ENCODE measurements around the gene OR56A3. TPM values are rescaled to one million over a fixed set of nuclear protein-coding genes. Genes with fewer than 3 reads are reported as not detected.

OR56A3 gene
- not detected for polyA plus RNA-seq (2013, experiment 1 of 2)
- polyA plus RNA-seq (2013, experiment 2 of 2) = not detected

DNA sequence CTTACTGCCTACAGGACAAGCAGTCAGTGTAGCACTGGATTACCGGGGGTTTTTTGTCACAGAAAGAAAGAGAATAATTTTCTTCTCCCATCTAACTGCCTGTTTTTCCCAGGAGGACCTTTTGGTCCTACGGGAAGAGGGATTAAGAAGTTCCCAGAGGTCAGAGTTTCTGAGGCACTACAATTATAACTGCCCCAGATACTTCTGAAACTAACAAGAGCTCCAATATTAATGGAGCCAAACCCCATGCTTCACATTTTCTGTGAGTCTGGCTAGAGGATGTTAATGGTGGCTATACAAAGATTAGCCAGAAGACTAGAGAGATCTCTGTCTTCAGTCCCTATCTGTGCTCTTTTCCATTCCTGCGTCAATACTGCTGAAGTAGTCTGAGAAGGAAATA, at the start of gene OR56A3:
Gene OR56A3, plus strand, starts transcription at position 301 of the 400 bp plus-strand sequence. CDS start 5,096 bp downstream, outside the sequence.
- Histone ChIP-seq H3K4me3 (ENCODE audit: low read length) (no peak within 1 kb of the TSS), H3K36me3 (ENCODE audit: insufficient read depth, low read length) (no peaks in the 10 kb centered on the region), H3K9me3 (ENCODE audit: insufficient read depth, low read depth, low read length) (no peaks in the 10 kb centered on the region), H3K9ac (ENCODE audit: low read depth, low read length) (no peak within 1 kb of the TSS), H3K27ac (ENCODE audit: low read depth, low read length) (no peak within 1 kb of the TSS), H3K4me1 (ENCODE audit: insufficient read depth, low read length) (no peaks in the 10 kb centered on the region), H3K27me3 (ENCODE audit: insufficient read depth, low read length) (no peaks in the 10 kb centered on the region)
- 100% methylated on average over 3 of the region's 3 CpGs for WGBS

GRCh38 chr11:5892908-5893307, 49.1 kb upstream of the OR56A3 start, which contains the start of gene OR52E5:
Gene OR52E5, plus strand, starts transcription at chr11:5893208. Its CDS starts 7,569 bp downstream, at chr11:5900777.
- no peaks in the 10 kb centered on the region for H3K27me3 ChIP-seq (ENCODE audit: insufficient read depth, low read length)
- 83% methylated on average over 3 of the region's 3 CpGs for WGBS

DNA sequence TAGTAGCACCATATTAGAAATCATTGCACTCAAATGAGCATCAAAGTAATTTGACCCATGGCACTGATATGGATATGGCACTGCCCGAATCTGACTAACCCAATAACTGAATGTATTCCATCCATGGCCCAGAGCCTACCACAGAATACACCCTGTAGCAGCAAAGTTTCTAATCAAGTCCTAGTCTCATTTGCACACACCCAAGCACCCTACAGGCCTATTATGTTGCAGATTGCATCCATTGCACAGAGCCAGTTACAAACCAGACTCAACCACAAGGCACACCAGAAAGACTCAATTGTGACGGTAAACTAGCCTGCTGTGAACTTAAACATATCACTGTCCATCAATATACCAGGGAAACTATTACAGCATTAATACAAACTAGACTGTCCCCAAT, 42.5 kb upstream of the OR56A3 start:
- H3K36me3 ChIP-seq (ENCODE audit: insufficient read depth, low read length) = no peaks in the 10 kb centered on the region
- H3K27me3 ChIP-seq (ENCODE audit: insufficient read depth, low read length) = no peaks in the 10 kb centered on the region
- no peaks in the 10 kb centered on the region for H3K9me3 ChIP-seq (ENCODE audit: insufficient read depth, low read depth, low read length)
- 86% methylated on average over 2 of the region's 2 CpGs for WGBS
- H3K4me3 ChIP-seq (ENCODE audit: low read length) = no peak overlapping the region
- H3K9ac ChIP-seq (ENCODE audit: low read depth, low read length) = no peak overlapping the region
- H3K4me1 ChIP-seq (ENCODE audit: insufficient read depth, low read length) = no peaks in the 10 kb centered on the region; the same call in 1 of the 2 replicates
- no peak overlapping the region for H3K27ac ChIP-seq (ENCODE audit: low read depth, low read length)

More at GRCh38 chr11:5892908-5893307, 49.1 kb upstream of the OR56A3 start, which contains the start of gene OR52E5:
- no peaks in the 10 kb centered on the region for H3K36me3 ChIP-seq (ENCODE audit: insufficient read depth, low read length)
- no peaks in the 10 kb centered on the region for H3K9me3 ChIP-seq (ENCODE audit: insufficient read depth, low read depth, low read length)
- H3K9ac ChIP-seq (ENCODE audit: low read depth, low read length) = no peak within 1 kb of the TSS
- no peak within 1 kb of the TSS for H3K4me3 ChIP-seq (ENCODE audit: low read length)
- no peak within 1 kb of the TSS for H3K27ac ChIP-seq (ENCODE audit: low read depth, low read length)
- H3K4me1 ChIP-seq (ENCODE audit: insufficient read depth, low read length) = no peaks in the 10 kb centered on the region

DNA sequence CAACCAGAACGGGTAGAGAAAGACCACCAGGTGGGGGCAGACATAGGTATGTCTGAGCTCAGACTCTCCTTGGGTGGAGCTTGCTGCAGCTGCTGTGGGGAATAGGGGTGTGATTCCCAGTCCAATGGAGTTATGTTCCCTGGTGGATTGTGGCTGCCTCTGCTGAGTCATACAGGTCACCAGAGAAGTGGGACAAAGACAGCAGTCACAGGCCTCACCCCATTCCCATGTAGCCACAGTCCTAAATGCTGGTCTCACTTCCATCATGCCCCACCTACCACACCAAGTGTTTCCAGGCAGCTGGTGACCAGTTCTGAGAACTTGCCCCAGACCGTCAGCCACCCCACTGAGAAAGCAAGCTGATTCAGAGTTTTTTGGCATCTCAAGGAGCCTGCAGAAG, 31.5 kb upstream of the OR56A3 start:
- Histone ChIP-seq H3K9ac (ENCODE audit: low read depth, low read length) (no peak overlapping the region), H3K4me3 (ENCODE audit: low read length) (no peak overlapping the region), H3K9me3 (ENCODE audit: insufficient read depth, low read depth, low read length) (peaks cover 8% of the 10 kb centered on the region; the same call in 1 of the 2 replicates), H3K27me3 (ENCODE audit: insufficient read depth, low read length) (no peaks in the 10 kb centered on the region), H3K4me1 (ENCODE audit: insufficient read depth, low read length) (no peaks in the 10 kb centered on the region), H3K36me3 (ENCODE audit: insufficient read depth, low read length) (no peaks in the 10 kb centered on the region), H3K27ac (ENCODE audit: low read depth, low read length) (no peak overlapping the region)
- WGBS = 74% methylated on average over 2 of the region's 2 CpGs

GRCh38 chr11:5922749-5923426, 19.2 kb upstream of the OR56A3 start:
- H3K27me3 ChIP-seq (ENCODE audit: insufficient read depth, low read length) = no peaks in the 10 kb centered on the region
- no peak overlapping the region for H3K27ac ChIP-seq (ENCODE audit: low read depth, low read length)
- H3K9me3 ChIP-seq (ENCODE audit: insufficient read depth, low read depth, low read length) = 0 out of 2 replicates have a peak, but pooled peaks cover 4% of the 10 kb centered on the region
- no peak overlapping the region for H3K4me3 ChIP-seq (ENCODE audit: low read length)
- H3K36me3 ChIP-seq (ENCODE audit: insufficient read depth, low read length) = no peaks in the 10 kb centered on the region
- H3K4me1 ChIP-seq (ENCODE audit: insufficient read depth, low read length) = no peaks in the 10 kb centered on the region
- 90% methylated on average over 2 of the region's 2 CpGs for WGBS
- H3K9ac ChIP-seq (ENCODE audit: low read depth, low read length) = no peak overlapping the region

GRCh38 chr11:5923427-5923776, 18.6 kb upstream of the OR56A3 start:
- Histone ChIP-seq H3K4me1 (ENCODE audit: insufficient read depth, low read length) (no peaks in the 10 kb centered on the region), H3K27ac (ENCODE audit: low read depth, low read length) (no peak overlapping the region), H3K4me3 (ENCODE audit: low read length) (no peak overlapping the region), H3K9me3 (ENCODE audit: insufficient read depth, low read depth, low read length) (0 out of 2 replicates have a peak, but pooled peaks cover 4% of the 10 kb centered on the region), H3K9ac (ENCODE audit: low read depth, low read length) (no peak overlapping the region), H3K27me3 (ENCODE audit: insufficient read depth, low read length) (no peaks in the 10 kb centered on the region), H3K36me3 (ENCODE audit: insufficient read depth, low read length) (no peaks in the 10 kb centered on the region)

DNA sequence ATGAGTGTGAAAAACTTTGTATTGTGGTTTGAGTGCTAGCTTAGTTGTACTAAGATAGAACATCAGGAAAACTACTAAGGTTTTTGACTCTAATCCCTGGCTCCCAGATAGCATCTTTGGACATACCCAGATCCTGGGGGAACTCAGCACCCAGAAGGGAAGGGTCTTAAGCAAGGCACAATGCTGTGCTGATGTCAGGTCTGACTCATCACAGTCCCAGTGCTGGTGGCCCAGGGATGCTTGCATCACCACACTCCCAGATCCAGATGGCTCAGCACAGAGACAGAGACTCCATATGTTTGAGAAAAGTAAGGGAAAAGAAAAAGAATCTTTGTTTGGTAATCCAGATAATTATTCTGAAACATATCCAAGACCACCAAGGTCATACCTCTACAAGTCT, 18.3 kb upstream of the OR56A3 start:
- Histone ChIP-seq H3K4me3 (ENCODE audit: low read length) (no peak overlapping the region), H3K27me3 (ENCODE audit: insufficient read depth, low read length) (no peaks in the 10 kb centered on the region), H3K9ac (ENCODE audit: low read depth, low read length) (no peak overlapping the region), H3K9me3 (ENCODE audit: insufficient read depth, low read depth, low read length) (0 out of 2 replicates have a peak, but pooled peaks cover 4% of the 10 kb centered on the region), H3K27ac (ENCODE audit: low read depth, low read length) (no peak overlapping the region), H3K4me1 (ENCODE audit: insufficient read depth, low read length) (no peaks in the 10 kb centered on the region), H3K36me3 (ENCODE audit: insufficient read depth, low read length) (no peaks in the 10 kb centered on the region)

DNA sequence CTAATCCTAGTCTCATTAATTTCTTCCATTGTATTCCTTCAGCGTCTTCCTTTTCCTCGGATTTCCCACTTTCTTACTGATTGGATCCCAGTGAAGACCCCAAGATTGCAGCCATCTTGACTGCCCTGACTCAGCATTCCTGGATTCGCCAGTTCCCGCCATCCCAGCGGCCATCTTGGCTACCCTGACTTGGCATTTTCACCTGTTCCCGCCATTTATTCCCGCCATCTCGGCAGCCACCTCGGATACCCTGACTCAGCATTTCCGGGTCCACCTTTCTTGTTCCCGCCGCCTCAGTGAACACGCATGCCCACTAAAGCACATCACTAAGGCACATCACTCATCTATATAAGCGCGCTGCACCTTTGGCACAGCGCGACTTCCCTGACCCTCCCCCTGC, 13.8 kb upstream of the OR56A3 start:
- WGBS = 96% methylated on average over 17 of the region's 17 CpGs
- Histone ChIP-seq H3K36me3 (ENCODE audit: insufficient read depth, low read length) (no peaks in the 10 kb centered on the region), H3K4me3 (ENCODE audit: low read length) (no peak overlapping the region), H3K27ac (ENCODE audit: low read depth, low read length) (no peak overlapping the region), H3K4me1 (ENCODE audit: insufficient read depth, low read length) (no peaks in the 10 kb centered on the region), H3K27me3 (ENCODE audit: insufficient read depth, low read length) (no peaks in the 10 kb centered on the region), H3K9me3 (ENCODE audit: insufficient read depth, low read depth, low read length) (peaks cover 4% of the 10 kb centered on the region; the same call in 1 of the 2 replicates), H3K9ac (ENCODE audit: low read depth, low read length) (no peak overlapping the region)

DNA sequence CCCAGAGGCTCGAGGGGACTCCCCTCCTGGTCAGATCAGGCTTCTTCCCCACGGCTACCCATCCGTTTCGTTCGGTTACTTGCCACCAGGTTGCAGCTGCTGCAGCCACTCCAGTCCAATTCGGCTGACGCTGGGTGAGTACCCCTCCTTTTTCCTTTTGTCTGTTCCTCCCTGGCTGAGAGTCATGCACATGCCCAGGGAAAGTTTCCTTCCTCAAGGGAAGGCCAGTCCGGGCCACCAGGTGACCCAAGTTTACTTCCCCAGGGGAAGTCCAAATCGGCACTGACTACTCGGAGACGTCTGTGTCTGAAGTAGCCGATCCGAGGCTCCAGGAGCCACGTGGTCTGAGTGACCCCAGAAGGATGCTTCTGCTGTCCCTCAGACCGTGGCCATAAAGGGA, 13.2 kb upstream of the OR56A3 start:
- 91% methylated on average over 15 of the region's 15 CpGs for WGBS

DNA sequence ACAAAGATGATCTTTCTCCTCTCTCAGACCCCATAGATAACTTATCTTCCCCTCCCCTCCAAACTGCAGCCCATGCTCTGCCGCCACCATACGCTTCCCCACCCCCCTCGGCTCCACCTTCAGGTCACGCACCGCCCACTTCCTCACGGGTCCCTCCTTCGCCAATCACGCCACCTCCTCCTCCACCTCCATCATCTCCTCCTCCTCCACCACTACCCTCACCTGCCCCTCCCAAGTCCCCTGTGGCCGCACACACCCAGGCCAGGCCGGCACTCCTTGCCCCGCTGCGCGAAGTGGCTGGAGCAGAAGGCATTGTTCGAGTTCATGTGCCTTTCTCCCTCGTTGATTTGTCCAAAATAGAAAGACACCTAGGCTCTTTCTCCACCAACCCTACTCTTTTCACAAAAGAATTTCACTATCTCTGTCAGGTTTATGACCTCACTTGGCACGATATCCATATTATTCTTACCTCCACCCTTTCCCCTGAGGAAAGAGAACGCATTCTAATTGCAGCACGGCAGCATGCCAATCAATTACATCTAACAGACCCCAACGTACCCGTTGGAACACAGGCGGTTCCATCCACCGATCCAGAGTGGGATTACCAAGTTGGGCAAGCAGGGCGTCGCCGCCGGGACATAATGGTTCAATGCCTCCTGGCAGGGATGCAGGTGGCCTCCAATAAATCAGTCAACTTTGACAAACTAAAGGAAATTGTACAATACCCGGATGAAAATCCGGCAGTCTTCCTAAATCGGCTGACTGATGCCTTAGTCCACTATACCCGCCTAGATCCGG, 12.3 kb upstream of the OR56A3 start:
- WGBS = 93% methylated on average over 31 of the region's 31 CpGs
- no peaks in the 10 kb centered on the region for H3K36me3 ChIP-seq (ENCODE audit: insufficient read depth, low read length)
- no peak overlapping the region for H3K27ac ChIP-seq (ENCODE audit: low read depth, low read length)
- no peaks in the 10 kb centered on the region for H3K4me1 ChIP-seq (ENCODE audit: insufficient read depth, low read length)
- no peak overlapping the region for H3K4me3 ChIP-seq (ENCODE audit: low read length)
- no peaks in the 10 kb centered on the region for H3K27me3 ChIP-seq (ENCODE audit: insufficient read depth, low read length)
- no peak overlapping the region for H3K9ac ChIP-seq (ENCODE audit: low read depth, low read length)
- peaks cover 4% of the 10 kb centered on the region; the same call in 1 of the 2 replicates for H3K9me3 ChIP-seq (ENCODE audit: insufficient read depth, low read depth, low read length)

More for the DNA sequence above, 13.2 kb upstream of the OR56A3 start:
- Histone ChIP-seq H3K9ac (ENCODE audit: low read depth, low read length) (no peak overlapping the region), H3K9me3 (ENCODE audit: insufficient read depth, low read depth, low read length) (peaks cover 4% of the 10 kb centered on the region; the same call in 1 of the 2 replicates), H3K27ac (ENCODE audit: low read depth, low read length) (no peak overlapping the region), H3K27me3 (ENCODE audit: insufficient read depth, low read length) (no peaks in the 10 kb centered on the region), H3K4me3 (ENCODE audit: low read length) (no peak overlapping the region), H3K4me1 (ENCODE audit: insufficient read depth, low read length) (no peaks in the 10 kb centered on the region), H3K36me3 (ENCODE audit: insufficient read depth, low read length) (no peaks in the 10 kb centered on the region)

DNA sequence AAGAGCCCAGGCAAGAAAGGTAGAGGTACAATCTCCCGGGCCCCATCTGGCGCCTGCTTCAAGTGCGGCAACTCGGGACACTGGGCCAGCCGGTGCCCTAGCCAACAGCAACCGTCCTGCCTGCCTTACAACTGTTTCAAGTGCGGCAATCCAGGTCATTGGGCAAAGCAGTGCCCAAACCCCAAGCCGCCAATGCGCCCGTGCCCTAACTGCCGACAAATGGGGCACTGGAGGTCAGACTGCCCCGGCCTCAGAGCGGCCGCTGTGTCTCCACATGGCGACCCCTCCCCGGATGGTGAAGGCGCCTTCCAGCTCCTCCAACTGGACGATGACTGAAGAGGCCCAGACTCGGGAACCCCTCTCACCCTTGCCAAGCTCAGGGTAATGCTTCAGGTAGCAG, 11.4 kb upstream of the OR56A3 start:
- 96% methylated on average over 19 of the region's 19 CpGs for WGBS

More for the DNA sequence above, 11.4 kb upstream of the OR56A3 start:
- Histone ChIP-seq H3K36me3 (ENCODE audit: insufficient read depth, low read length) (no peaks in the 10 kb centered on the region), H3K9ac (ENCODE audit: low read depth, low read length) (no peak overlapping the region), H3K27me3 (ENCODE audit: insufficient read depth, low read length) (no peaks in the 10 kb centered on the region), H3K4me1 (ENCODE audit: insufficient read depth, low read length) (no peaks in the 10 kb centered on the region), H3K4me3 (ENCODE audit: low read length) (no peak overlapping the region), H3K9me3 (ENCODE audit: insufficient read depth, low read depth, low read length) (no peaks in the 10 kb centered on the region; the same call in 1 of the 2 replicates), H3K27ac (ENCODE audit: low read depth, low read length) (no peak overlapping the region)
